ENCODE data around the gene DBP.

Gene DBP

GRCh38 chr19:48582168-48582567, 55.0 kb downstream of the DBP start:
- in situ Hi-C loops (cut with MboI; ENCODE audit: low sequenced_read_pairs, unreplicated experiment) = loop anchor here (25.0 kb wide), 1 partner anchor 270 kb away; a partner anchor contains a TSS
- DNase-seq (ENCODE audit: low spot score) = no peak
- TF ChIP-seq CTCF (IDR thresholded peaks at IDR 0.05; ENCODE audit: borderline replicate concordance, control extremely low read depth, extremely low read depth, insufficient read depth, missing control alignments) = no peak

Data from GM13976 (cell line).